HCT116 (cell line): ENCODE results near the gene DMAC2.

Experiments
- POLR2A ChIP-seq: IDR thresholded peaks from 2 replicates; pipeline ENCODE4 v1.7.0; 2011; ENCODE audit warnings: borderline replicate concordance; ENCODE audit not compliant: insufficient read depth, insufficient read length; ENCODE audit errors: extremely low read depth
- POLR2AphosphoS5 ChIP-seq: IDR thresholded peaks from 2 replicates; pipeline ENCODE4 v1.6.1; 2011; ENCODE audit warnings: mild to moderate bottlenecking, low read depth, low read length, moderate library complexity
- TF ChIP-seq, protein P1 (sequence below), 3 experiments: fragments of 200-600 bp in 1 of 3; sonication (generic) in 1 of 3; IDR thresholded peaks in 2 of 3; conservative IDR thresholded peaks in 1 of 3; 2 replicates each; pipeline ENCODE4 v1.5.1; 2012 to 2017; ENCODE audit warnings: low read depth in 2 of 3, low read length in 2 of 3, antibody characterized with exemption in 1 of 3, borderline replicate concordance in 1 of 3, control low read depth in 1 of 3, mild to moderate bottlenecking in 1 of 3, mixed read lengths in 1 of 3, mixed run types in 1 of 3, moderate library complexity in 1 of 3; ENCODE audit not compliant: insufficient read depth in 1 of 3

DNA sequence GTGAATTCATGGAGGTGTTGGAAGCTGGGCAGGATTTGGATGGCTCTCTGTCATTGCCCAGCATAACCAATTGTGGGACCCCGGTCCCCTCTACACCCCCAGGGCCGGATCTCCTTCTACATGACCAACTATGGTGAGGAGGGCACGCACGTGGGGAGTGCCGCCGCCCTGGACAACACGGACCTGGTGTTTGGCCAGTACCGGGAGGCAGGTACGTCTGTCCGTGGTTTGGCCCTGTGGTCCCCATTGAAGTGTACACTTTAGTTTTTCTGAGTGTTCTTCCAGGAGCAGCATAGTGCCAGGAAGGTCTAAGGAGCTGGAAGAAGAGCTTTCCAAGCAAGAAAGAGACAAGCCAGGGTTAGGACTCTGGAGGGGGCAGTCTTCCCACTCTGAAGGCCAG lies 25.8 kb downstream of the DMAC2 start:
- TF ChIP-seq, protein P1, sequence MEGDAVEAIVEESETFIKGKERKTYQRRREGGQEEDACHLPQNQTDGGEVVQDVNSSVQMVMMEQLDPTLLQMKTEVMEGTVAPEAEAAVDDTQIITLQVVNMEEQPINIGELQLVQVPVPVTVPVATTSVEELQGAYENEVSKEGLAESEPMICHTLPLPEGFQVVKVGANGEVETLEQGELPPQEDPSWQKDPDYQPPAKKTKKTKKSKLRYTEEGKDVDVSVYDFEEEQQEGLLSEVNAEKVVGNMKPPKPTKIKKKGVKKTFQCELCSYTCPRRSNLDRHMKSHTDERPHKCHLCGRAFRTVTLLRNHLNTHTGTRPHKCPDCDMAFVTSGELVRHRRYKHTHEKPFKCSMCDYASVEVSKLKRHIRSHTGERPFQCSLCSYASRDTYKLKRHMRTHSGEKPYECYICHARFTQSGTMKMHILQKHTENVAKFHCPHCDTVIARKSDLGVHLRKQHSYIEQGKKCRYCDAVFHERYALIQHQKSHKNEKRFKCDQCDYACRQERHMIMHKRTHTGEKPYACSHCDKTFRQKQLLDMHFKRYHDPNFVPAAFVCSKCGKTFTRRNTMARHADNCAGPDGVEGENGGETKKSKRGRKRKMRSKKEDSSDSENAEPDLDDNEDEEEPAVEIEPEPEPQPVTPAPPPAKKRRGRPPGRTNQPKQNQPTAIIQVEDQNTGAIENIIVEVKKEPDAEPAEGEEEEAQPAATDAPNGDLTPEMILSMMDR (IDR thresholded peaks at IDR 0.05 in 2 of 3, conservative IDR thresholded peaks at IDR 0.05 in 1 of 3; ENCODE audit: borderline replicate concordance in 1 of 3, insufficient read depth in 1 of 3, low read depth in 2 of 3, low read length in 2 of 3) = no peak
- TF ChIP-seq POLR2AphosphoS5 (no peak), POLR2A (no peak)
